Ascending aorta (tissue), 2 donors: Measurements from ENCODE around the gene SPATC1L. TPM values are rescaled to one million over a fixed set of nuclear protein-coding genes. Genes with fewer than 3 reads are reported as not detected.

ENCODE experiments used
- DNase-seq, 2 donors: peaks; one replicate each; pipeline ENCODE4 v3.0.0-alpha.2; 2019; ENCODE audit warnings: low spot score in 2 of 2
- H3K27ac ChIP-seq, 2 donors: fragments of 200-600 bp; sonication (generic); one replicate each; pipeline ENCODE4 v1.5.1; 2016 to 2017; ENCODE audit warnings: mild to moderate bottlenecking in 1 of 2
- H3K27me3 ChIP-seq: fragments of 200-600 bp; sonication (generic); one replicate; pipeline ENCODE4 v1.5.1; 2017
- H3K36me3 ChIP-seq, 2 donors: fragments of 200-600 bp; sonication (generic); one replicate each; pipeline ENCODE4 v1.5.1; 2016
- H3K4me1 ChIP-seq, 2 donors: fragments of 200-600 bp; sonication (generic); one replicate each; pipeline ENCODE4 v1.5.1; 2016 to 2017; ENCODE audit warnings: mild to moderate bottlenecking in 1 of 2
- H3K4me3 ChIP-seq, 2 donors: fragments of 200-600 bp; sonication (generic); one replicate each; pipeline ENCODE4 v1.5.1; 2016 to 2017; ENCODE audit warnings: mild to moderate bottlenecking in 1 of 2
- H3K9me3 ChIP-seq, 2 donors: fragments of 200-600 bp; sonication (generic); one replicate each; pipeline ENCODE4 v1.5.1; 2016
- CTCF ChIP-seq, 3 experiments: fragments of 200-600 bp in 2 of 3; fragments of 450-650 bp in 1 of 3; sonication (generic) in 2 of 3; IDR thresholded peaks; one replicate each; pipeline ENCODE4 v1.5.1; 2016 to 2019; ENCODE audit warnings: antibody characterized with exemption in 3 of 3, mild to moderate bottlenecking in 1 of 3, moderate library complexity in 1 of 3
- intact Hi-C: fragments of 100-400 bp; cut with DNase I; formaldehyde crosslinking; loops from one replicate; pipeline ENCODE4 v1.15.1; 2023
- total RNA-seq: library from RNA; depleted of rRNA; stranded (reverse); fragments of >200 nt; gene quantifications from one replicate; pipeline ENCODE4 v1.1.0, GENCODE V29; 2016

Gene SPATC1L
- total RNA-seq, 1 donor from 2014 or later, result 37.4 TPM

- H3K36me3 ChIP-seq, result peaks cover 20 to 50% of the 10 kb centered on the region in 2 donors
- DNase-seq, result peak in 1 of 2 donors; percentile 69
- H3K27ac ChIP-seq, result peak overlapping the region in 1 of 2 donors; percentile 34
- no peak for TF ChIP-seq CTCF (IDR thresholded peaks at IDR 0.05)
- intact Hi-C loops, result no loop called here
- no peak overlapping the region for H3K4me3 ChIP-seq
- H3K4me1 ChIP-seq, result peaks cover 0 to 2% of the 10 kb centered on the region in 2 donors
- no peaks in the 10 kb centered on the region for H3K9me3 ChIP-seq
- no peaks in the 10 kb centered on the region for H3K27me3 ChIP-seq
Measured at GRCh38 chr21:46188226-46189212, 4.3 kb upstream of the SPATC1L start.

- intact Hi-C loops, result no loop called here
- Histone ChIP-seq H3K27me3 (no peaks in the 10 kb centered on the region), H3K4me1 (peaks cover 0 to 2% of the 10 kb centered on the region in 2 donors), H3K9me3 (no peaks in the 10 kb centered on the region), H3K36me3 (peaks cover 19 to 45% of the 10 kb centered on the region in 2 donors), H3K4me3 (no peak overlapping the region), H3K27ac (peak overlapping the region in 1 of 2 donors; percentile 34)
- DNase-seq, result no peak
- TF ChIP-seq CTCF (IDR thresholded peaks at IDR 0.05), result no peak
Measured at GRCh38 chr21:46187814-46188213, 3.6 kb upstream of the SPATC1L start.

GRCh38 chr21:46187261-46187660 is 3.0 kb upstream of the SPATC1L start:
- intact Hi-C loops, result no loop called here
- Histone ChIP-seq H3K27me3 (no peaks in the 10 kb centered on the region), H3K4me1 (peaks cover 0 to 2% of the 10 kb centered on the region in 2 donors), H3K4me3 (no peak overlapping the region), H3K36me3 (peaks cover 14 to 39% of the 10 kb centered on the region in 2 donors), H3K9me3 (no peaks in the 10 kb centered on the region), H3K27ac (no peak overlapping the region)
- no peak for TF ChIP-seq CTCF (IDR thresholded peaks at IDR 0.05)
- DNase-seq, result no peak

- intact Hi-C loops, result no loop called here
- DNase-seq, result no peak
- peak overlapping the region in 1 of 2 donors; percentile 85 for H3K27ac ChIP-seq
Measured at GRCh38 chr21:46185716-46186115, 1.5 kb upstream of the SPATC1L start.

More at GRCh38 chr21:46185716-46186115, 1.5 kb upstream of the SPATC1L start:
- no peak for TF ChIP-seq CTCF (IDR thresholded peaks at IDR 0.05)
- peak overlapping the region in 1 of 2 donors; percentile 84 for H3K4me3 ChIP-seq
- H3K36me3 ChIP-seq, result peaks cover 1 to 24% of the 10 kb centered on the region in 2 donors
- no peaks in the 10 kb centered on the region for H3K9me3 ChIP-seq
- no peaks in the 10 kb centered on the region for H3K27me3 ChIP-seq
- H3K4me1 ChIP-seq, result peaks cover 0 to 2% of the 10 kb centered on the region in 2 donors
